IPS-18a (cell line): ENCODE measurements around the gene BACE2.
"Not testable (repeated sequence)": the region's sequence is repeated elsewhere in the genome, so short reads cannot be mapped to it uniquely, and the experiment has no call there.

Source experiments
- H3K27ac ChIP-seq: one replicate; pipeline ENCODE4 v1.5.1; 2013; ENCODE audit warnings: low read length
- H3K27me3 ChIP-seq: one replicate; pipeline ENCODE4 v1.6.1; 2013; ENCODE audit warnings: mild to moderate bottlenecking, low read length; ENCODE audit not compliant: control insufficient read depth, insufficient read depth
- H3K36me3 ChIP-seq: one replicate; pipeline ENCODE4 v1.6.1; 2013; ENCODE audit warnings: low read depth, low read length; ENCODE audit not compliant: control insufficient read depth
- H3K4me1 ChIP-seq: one replicate; pipeline ENCODE4 v1.6.1; 2013; ENCODE audit warnings: low read depth, low read length; ENCODE audit not compliant: control insufficient read depth
- H3K4me3 ChIP-seq: one replicate; pipeline ENCODE4 v1.5.1; 2013; ENCODE audit warnings: low read length
- H3K9ac ChIP-seq: one replicate; pipeline ENCODE4 v1.6.1; 2013; ENCODE audit warnings: mild to moderate bottlenecking, low read length, moderate library complexity
- H3K9me3 ChIP-seq: one replicate; pipeline ENCODE4 v1.6.1; 2013; ENCODE audit warnings: low read depth, low read length; ENCODE audit not compliant: control insufficient read depth

The BACE2 gene

DNA sequence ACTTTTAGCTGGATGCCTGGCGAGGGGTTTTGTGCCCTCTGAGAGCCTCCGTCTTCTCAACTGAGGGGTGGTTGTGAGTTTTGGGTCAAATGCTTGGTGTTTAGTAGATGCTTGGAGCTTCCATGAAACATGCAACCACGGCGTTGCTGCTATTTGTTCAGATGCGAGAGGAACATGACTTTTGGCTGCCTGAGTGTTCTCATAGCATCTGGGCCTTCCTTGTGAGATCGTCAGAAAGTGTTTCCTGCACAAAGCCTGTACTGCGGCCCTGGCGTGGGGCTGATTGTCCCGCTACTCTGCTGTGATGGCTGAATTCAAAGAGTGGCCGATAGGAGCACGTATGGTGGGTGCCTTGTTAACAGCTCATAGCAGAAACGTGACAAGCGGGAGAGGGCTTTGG, 78.8 kb downstream of the BACE2 start:
- H3K27ac ChIP-seq, result no peak overlapping the region
- H3K27me3 ChIP-seq, result no peaks in the 10 kb centered on the region
- H3K9ac ChIP-seq, result no peak overlapping the region
- H3K36me3 ChIP-seq, result no peaks in the 10 kb centered on the region
- H3K9me3 ChIP-seq, result no peaks in the 10 kb centered on the region
- H3K4me1 ChIP-seq, result peaks cover 3% of the 10 kb centered on the region
- H3K4me3 ChIP-seq, result no peak overlapping the region

DNA sequence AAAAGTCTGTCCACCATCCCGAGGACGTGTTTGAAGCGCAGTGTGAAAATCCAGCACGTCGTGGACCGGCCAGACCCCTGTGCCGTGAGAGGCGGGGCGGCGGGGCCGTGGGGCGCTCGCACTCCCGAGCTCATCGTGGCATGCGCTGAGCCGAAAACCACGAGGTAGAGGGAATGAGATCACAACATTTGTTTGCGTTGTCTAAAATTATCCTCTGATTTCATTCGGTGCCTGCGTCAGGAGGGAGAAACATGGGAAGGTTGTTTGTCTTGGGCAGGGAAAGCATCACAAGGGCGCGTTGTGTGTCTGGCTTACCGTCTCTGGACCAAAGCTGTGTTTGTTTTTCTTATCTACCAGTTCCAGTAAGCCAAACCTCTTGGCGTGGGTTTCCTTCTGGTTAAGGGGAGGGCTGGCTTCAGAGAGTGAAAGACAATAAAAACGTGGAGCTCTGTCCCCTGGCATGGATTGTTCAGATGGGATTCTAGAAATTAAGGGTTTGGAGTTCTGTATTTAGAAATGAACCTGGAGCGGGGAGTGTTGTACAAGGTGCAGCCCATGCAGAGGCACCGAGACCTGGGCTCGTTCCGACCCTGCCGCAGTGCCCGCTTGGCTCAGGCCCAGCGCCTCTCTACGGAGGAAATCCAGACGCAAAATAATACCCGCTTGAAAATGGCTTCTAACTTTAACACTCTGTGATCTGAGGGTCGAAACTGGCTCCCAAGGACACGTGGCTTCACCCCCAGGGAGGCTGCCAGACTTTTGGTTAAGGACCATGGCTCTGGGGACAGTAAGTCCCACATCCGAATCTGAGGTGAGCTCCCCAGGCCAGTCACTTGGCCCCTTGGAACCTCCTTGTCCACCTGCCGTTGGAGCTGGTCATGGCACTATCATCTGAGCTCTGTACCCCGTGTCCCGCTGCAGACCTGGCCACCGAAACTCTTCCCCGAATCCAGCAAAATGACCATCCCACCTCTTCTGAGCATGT, 79.9 kb downstream of the BACE2 start:
- H3K4me1 ChIP-seq, result no peaks in the 10 kb centered on the region
- no peaks in the 10 kb centered on the region for H3K9me3 ChIP-seq
- no peaks in the 10 kb centered on the region for H3K27me3 ChIP-seq
- no peaks in the 10 kb centered on the region for H3K36me3 ChIP-seq
- no peak overlapping the region for H3K4me3 ChIP-seq
- no peak overlapping the region for H3K9ac ChIP-seq
- no peak overlapping the region for H3K27ac ChIP-seq

DNA sequence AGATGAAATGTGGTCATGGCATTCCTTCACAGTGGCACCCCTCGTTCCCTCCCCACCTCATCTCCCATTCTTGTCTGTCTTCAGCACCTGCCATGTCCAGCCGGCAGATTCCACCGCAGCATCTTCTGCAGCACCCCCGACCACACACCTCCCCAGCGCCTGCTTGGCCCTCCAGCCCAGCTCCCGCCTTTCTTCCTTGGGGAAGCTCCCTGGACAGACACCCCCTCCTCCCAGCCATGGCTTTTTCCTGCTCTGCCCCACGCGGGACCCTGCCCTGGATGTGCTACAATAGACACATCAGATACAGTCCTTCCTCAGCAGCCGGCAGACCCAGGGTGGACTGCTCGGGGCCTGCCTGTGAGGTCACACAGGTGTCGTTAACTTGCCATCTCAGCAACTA, 81.5 kb downstream of the BACE2 start:
- H3K9ac ChIP-seq, result no peak overlapping the region
- H3K27me3 ChIP-seq, result no peaks in the 10 kb centered on the region
- no peaks in the 10 kb centered on the region for H3K9me3 ChIP-seq
- no peaks in the 10 kb centered on the region for H3K4me1 ChIP-seq
- H3K27ac ChIP-seq, result no peak overlapping the region
- H3K4me3 ChIP-seq, result no peak overlapping the region
- H3K36me3 ChIP-seq, result no peaks in the 10 kb centered on the region

DNA sequence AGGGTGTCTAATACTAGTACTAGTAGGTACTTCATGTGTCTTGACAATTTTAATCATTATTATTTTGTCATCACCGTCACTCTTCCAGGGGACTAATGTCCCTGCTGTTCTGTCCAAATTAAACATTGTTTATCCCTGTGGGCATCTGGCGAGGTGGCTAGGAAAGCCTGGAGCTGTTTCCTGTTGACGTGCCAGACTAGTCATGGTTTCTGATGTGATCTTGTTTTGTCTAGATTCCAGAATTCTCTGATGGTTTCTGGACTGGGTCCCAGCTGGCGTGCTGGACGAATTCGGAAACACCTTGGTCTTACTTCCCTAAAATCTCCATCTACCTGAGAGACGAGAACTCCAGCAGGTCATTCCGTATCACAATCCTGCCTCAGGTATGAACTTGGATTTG, 82.6 kb downstream of the BACE2 start:
- no peaks in the 10 kb centered on the region for H3K27me3 ChIP-seq
- no peak overlapping the region for H3K9ac ChIP-seq
- H3K4me3 ChIP-seq, result no peak overlapping the region
- no peaks in the 10 kb centered on the region for H3K4me1 ChIP-seq
- H3K36me3 ChIP-seq, result no peaks in the 10 kb centered on the region
- no peaks in the 10 kb centered on the region for H3K9me3 ChIP-seq
- H3K27ac ChIP-seq, result no peak overlapping the region

DNA sequence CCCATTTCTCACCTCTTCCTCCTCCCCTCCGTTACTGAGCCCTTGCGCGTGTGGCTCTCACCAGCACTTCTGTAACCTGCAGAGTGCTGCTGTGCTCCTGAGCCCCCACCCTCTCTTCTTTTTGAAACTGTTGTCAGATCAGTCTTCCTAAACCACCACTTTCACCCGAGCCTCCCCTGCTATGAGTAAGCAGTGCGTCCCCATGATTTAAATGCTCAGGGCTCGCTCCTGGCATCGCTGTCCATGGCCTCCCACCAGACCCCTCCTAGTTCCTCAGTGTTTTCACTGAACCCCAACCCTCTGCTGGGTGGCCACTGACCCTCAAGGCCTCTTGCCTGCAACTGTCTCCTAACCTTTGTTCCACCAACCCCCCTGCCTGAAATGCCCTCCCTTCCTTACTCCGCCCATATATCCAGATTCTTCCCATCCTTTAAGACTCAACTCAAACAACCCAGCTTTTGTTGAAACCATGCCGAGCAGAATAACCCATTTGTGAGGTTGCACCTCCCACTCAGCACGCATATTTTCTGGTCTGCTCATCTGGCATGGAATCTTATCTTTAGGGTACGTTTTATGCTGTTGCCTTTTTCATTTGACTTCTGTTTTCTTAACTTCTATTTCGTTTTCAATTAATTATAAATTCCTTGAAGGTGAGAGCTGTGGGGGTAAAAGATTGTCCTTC, 84.1 kb downstream of the BACE2 start:
- Histone ChIP-seq H3K27ac (no peak overlapping the region), H3K27me3 (no peaks in the 10 kb centered on the region), H3K4me3 (no peak overlapping the region), H3K9ac (no peak overlapping the region), H3K9me3 (no peaks in the 10 kb centered on the region), H3K36me3 (no peaks in the 10 kb centered on the region), H3K4me1 (no peaks in the 10 kb centered on the region)

DNA sequence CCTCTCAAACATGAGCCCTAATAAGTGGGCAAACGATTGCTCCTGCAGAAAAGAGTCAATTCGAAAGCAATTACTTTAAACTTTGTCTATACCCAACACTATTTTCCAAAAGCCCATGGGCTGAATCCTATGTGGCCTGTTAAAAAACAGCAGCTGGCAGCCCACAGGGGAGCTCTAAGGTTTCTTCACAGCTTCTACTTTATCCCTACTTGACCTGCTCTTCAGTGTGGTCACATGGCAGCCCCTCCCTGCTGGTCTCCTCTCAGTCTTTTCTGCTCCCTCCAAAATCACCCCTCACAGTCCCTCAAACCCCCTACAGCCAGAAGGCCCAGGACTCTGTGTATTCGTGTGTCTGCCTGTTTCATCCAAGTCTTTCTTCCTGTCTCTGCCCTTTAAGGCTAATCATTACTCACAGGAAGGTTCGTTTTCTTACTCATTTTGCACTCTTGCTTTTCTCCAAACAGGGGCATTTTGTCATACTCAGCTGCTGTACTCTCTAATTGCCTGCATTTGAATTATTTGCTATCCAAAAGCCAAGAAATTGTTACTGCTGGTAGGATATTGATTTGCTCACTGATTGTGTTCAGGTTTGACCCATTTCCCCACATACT, 86.2 kb downstream of the BACE2 start:
- H3K4me1 ChIP-seq, result no peaks in the 10 kb centered on the region
- no peak overlapping the region for H3K27ac ChIP-seq
- no peak overlapping the region for H3K4me3 ChIP-seq
- H3K27me3 ChIP-seq, result no peaks in the 10 kb centered on the region
- no peaks in the 10 kb centered on the region for H3K36me3 ChIP-seq
- no peaks in the 10 kb centered on the region for H3K9me3 ChIP-seq
- H3K9ac ChIP-seq, result no peak overlapping the region

DNA sequence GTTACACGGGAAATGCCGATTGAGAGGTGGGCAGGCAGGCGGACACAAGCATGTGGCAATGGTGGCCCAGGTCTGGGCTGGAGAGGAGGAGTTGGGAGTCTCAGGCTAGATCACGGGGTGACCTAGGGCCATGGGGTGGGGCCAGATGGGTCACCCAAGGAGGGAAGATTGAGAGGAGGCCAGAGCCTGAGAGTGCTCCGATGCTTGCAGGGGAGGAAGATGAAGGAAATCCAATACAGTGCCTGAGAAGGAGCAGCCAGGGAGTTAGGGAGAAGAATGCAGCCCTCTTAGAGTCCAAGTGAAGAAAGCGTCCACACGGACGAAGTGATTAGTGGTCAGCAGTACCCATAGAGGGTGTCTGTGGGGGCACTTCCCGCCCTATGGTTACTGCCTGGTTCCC, 87.2 kb downstream of the BACE2 start:
- Histone ChIP-seq H3K4me1 (no peaks in the 10 kb centered on the region), H3K4me3 (no peak overlapping the region), H3K9me3 (no peaks in the 10 kb centered on the region), H3K9ac (no peak overlapping the region), H3K27me3 (no peaks in the 10 kb centered on the region), H3K27ac (no peak overlapping the region), H3K36me3 (no peaks in the 10 kb centered on the region)

DNA sequence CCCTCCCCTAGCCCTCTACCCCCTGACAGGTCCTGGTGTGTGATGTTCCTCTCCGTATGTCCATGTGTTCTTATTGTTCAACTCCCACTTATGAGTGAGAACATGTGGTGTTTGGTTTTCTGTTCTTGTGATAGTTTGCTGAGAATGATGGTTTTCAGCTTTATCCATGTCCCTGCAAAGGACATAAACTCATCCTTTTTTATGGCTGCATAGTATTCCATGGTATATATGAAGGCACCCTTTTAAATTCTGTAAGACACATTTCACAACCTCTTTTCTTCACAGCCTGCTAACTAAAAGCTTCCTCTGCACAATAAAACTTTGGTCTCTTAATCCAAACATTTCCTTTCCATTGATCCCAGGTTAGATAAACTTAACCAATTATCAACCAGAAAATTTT, 88.3 kb downstream of the BACE2 start:
- H3K4me1 ChIP-seq, H3K27me3 ChIP-seq, H3K27ac ChIP-seq, H3K9me3 ChIP-seq, H3K36me3 ChIP-seq, H3K9ac ChIP-seq, H3K4me3 ChIP-seq: not testable (repeated sequence)

DNA sequence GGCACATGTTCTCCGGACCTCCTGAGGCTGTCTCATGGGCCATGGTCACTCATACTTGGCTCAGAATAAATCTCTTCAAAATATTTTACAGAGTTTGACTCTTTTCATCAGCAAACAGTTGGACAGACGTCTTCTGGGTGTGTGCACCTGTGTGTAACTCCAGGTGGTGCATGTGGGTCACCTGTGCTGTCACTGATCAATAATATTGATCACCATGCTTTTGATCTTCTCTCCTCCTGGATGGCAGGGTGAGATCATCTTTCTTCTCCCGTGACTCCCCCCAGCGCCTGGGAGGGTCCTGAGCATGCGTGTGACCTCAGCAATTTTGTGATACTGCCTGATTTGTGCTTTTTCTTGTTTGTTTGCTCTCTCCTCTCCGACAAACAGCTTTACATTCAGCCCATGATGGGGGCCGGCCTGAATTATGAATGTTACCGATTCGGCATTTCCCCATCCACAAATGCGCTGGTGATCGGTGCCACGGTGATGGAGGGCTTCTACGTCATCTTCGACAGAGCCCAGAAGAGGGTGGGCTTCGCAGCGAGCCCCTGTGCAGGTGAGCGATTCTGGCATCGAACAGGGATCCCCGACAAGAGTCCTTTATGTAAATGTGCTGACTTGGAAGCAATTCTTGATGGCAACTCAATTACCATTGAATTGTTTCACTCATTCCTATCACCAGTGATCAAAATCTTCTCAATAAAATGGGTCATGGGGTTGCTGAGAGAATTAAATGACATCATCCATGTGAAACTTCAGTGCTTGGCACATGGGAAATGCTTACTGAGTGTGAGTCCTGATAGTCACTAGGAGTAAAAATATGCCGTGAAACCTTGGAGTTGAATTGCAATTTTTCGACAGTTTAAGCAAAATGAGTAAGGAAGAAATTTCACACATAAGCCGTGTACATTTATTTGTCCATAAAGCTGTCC, 89.1 kb downstream of the BACE2 start:
- Histone ChIP-seq H3K36me3 (no peaks in the 10 kb centered on the region), H3K27ac (no peak overlapping the region), H3K9me3 (no peaks in the 10 kb centered on the region)

DNA sequence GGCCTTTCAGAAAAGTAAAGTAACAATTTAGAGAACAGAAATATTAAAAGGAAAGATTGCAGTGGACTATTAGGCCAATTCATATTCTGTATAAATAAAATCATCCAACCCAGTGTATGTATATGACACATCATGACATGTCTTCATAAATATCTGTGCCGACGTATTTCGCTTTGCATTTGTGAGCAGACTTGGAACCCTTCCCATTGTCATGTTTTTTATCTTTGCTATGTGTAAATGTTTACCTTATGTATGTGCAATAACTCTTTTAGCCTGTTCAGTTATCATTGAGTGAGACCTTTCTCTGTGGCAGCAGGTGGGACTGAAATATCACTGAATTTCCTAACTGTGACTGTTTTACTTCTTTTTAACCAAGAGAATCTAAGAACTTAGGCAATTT, 90.7 kb downstream of the BACE2 start:
- no peak overlapping the region for H3K4me3 ChIP-seq
- H3K4me1 ChIP-seq, result no peaks in the 10 kb centered on the region
- H3K36me3 ChIP-seq, result no peaks in the 10 kb centered on the region
- H3K9me3 ChIP-seq, result no peaks in the 10 kb centered on the region
- no peak overlapping the region for H3K9ac ChIP-seq
- no peak overlapping the region for H3K27ac ChIP-seq
- no peaks in the 10 kb centered on the region for H3K27me3 ChIP-seq

More for the DNA sequence above, 89.1 kb downstream of the BACE2 start:
- no peak overlapping the region for H3K4me3 ChIP-seq
- H3K4me1 ChIP-seq, result no peaks in the 10 kb centered on the region
- H3K27me3 ChIP-seq, result no peaks in the 10 kb centered on the region
- no peak overlapping the region for H3K9ac ChIP-seq

DNA sequence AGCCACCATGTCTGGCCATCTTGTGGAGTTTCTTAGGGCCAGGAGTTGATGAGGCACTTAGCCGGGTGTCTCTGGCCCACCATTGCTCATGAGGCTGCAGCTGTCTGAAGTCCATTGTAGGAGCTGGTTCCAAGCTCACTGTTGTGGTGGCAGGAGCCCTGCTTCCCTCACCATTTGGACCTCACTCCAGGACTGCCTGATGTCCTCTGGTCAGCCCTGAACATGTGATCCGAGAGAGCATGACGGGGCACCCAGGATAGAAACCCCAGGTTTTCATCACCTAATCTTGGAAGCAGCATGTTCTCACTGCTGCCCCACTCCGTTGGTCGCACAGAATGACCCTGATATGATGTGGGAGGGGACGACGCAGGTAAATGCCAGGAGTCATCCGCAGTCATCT, 92.5 kb downstream of the BACE2 start:
- no peaks in the 10 kb centered on the region for H3K9me3 ChIP-seq
- H3K27me3 ChIP-seq, result no peaks in the 10 kb centered on the region
- no peaks in the 10 kb centered on the region for H3K4me1 ChIP-seq
- H3K9ac ChIP-seq, result no peak overlapping the region
- no peak overlapping the region for H3K4me3 ChIP-seq
- no peaks in the 10 kb centered on the region for H3K36me3 ChIP-seq
- no peak overlapping the region for H3K27ac ChIP-seq
